Prostate gland (tissue), 2 donors: ENCODE results near the gene ATG7. TPM values are rescaled to one million over a fixed set of nuclear protein-coding genes. Genes with fewer than 3 reads are reported as not detected.

Source experiments
- DNase-seq: peaks from one replicate; pipeline ENCODE4 v3.0.0-alpha.2; 2019; ENCODE audit warnings: low spot score
- H3K27ac ChIP-seq, 2 donors: fragments of 200-600 bp; sonication (generic); 2 replicates each; pipeline ENCODE4 v1.5.1; 2017 to 2019
- H3K27me3 ChIP-seq: fragments of 200-600 bp; sonication (generic); replicated peaks from 2 replicates; pipeline ENCODE4 v1.5.1; 2019; ENCODE audit not compliant: insufficient read depth
- H3K36me3 ChIP-seq, 2 donors: fragments of 200-600 bp; sonication (generic); 1 replicate in 1 of 2; 2 replicates in 1 of 2; pipeline versions ENCODE4 v1.5.1 to v1.8.1; 2017 to 2019
- H3K4me1 ChIP-seq: fragments of 200-600 bp; sonication (generic); replicated peaks from 2 replicates; pipeline ENCODE4 v1.5.1; 2019
- H3K4me3 ChIP-seq, 2 donors: fragments of 200-600 bp; sonication (generic); 2 replicates each; pipeline ENCODE4 v1.5.1; 2017 to 2019
- H3K9me3 ChIP-seq: fragments of 200-600 bp; sonication (generic); 2 replicates; pipeline ENCODE4 v1.5.1; 2017
- POLR2A ChIP-seq: fragments of 450-650 bp; IDR thresholded peaks from one replicate; pipeline ENCODE4 v1.6.1; 2016; ENCODE audit warnings: antibody characterized with exemption, mild to moderate bottlenecking
- POLR2AphosphoS5 ChIP-seq: sonication (generic); formaldehyde crosslinking; IDR thresholded peaks from one replicate; pipeline ENCODE4 v1.6.1; 2017; ENCODE audit warnings: antibody characterized with exemption
- WGBS: methylation state at CpG from one replicate; pipeline ENCODE4 v1.1.5; 2018; 5-methylcytosine and 5-hydroxymethylcytosine counted together
- intact Hi-C: fragments of 100-400 bp; cut with DNase I; formaldehyde crosslinking; loops from one replicate; pipeline ENCODE4 v1.14.2; 2022
- total RNA-seq, 2 donors: library from RNA; depleted of rRNA; stranded (reverse); fragments of >200 nt; gene quantifications; one replicate each; pipeline ENCODE4 v1.1.0, GENCODE V29; 2016
- TF ChIP-seq, protein P1 (sequence below), 4 experiments: fragments of 200-600 bp in 2 of 4; fragments of 450-650 bp in 2 of 4; sonication (generic) in 2 of 4; IDR thresholded peaks; 1 replicate in 3 of 4; 2 replicates in 1 of 4; pipeline ENCODE4 v1.5.1; 2016 to 2019; ENCODE audit warnings: antibody characterized with exemption in 4 of 4, mild to moderate bottlenecking in 2 of 4, moderate library complexity in 2 of 4

The ATG7 gene
- total RNA-seq, 2 donors from 2014 or later, result 25.2 to 66.5 TPM

DNA sequence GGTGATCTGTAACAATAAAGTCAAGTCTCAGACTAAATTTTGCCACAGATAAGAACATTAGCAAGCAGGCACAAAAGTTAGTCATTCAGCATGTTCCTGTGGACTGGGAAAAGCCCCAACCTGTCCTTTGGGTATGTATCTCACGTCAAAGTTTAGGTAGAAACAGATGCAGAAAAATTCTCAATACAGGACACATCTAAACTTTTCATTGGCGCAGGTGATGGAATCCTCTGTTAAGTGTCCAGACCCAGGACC is 120.6 kb downstream of the ATG7 start:
- no peaks in the 10 kb centered on the region for H3K4me1 ChIP-seq
- no peaks in the 10 kb centered on the region for H3K36me3 ChIP-seq
- H3K27ac ChIP-seq, result no peak overlapping the region
- no peak overlapping the region for H3K4me3 ChIP-seq
- no peak for DNase-seq
- TF ChIP-seq POLR2A (no peak), POLR2AphosphoS5 (no peak)
- TF ChIP-seq, protein P1, sequence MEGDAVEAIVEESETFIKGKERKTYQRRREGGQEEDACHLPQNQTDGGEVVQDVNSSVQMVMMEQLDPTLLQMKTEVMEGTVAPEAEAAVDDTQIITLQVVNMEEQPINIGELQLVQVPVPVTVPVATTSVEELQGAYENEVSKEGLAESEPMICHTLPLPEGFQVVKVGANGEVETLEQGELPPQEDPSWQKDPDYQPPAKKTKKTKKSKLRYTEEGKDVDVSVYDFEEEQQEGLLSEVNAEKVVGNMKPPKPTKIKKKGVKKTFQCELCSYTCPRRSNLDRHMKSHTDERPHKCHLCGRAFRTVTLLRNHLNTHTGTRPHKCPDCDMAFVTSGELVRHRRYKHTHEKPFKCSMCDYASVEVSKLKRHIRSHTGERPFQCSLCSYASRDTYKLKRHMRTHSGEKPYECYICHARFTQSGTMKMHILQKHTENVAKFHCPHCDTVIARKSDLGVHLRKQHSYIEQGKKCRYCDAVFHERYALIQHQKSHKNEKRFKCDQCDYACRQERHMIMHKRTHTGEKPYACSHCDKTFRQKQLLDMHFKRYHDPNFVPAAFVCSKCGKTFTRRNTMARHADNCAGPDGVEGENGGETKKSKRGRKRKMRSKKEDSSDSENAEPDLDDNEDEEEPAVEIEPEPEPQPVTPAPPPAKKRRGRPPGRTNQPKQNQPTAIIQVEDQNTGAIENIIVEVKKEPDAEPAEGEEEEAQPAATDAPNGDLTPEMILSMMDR (IDR thresholded peaks at IDR 0.05), result no peak
- no peaks in the 10 kb centered on the region for H3K27me3 ChIP-seq
- intact Hi-C loops, result no loop called here
- no peaks in the 10 kb centered on the region for H3K9me3 ChIP-seq
- 76% methylated on average over 2 of the region's 2 CpGs for WGBS

DNA sequence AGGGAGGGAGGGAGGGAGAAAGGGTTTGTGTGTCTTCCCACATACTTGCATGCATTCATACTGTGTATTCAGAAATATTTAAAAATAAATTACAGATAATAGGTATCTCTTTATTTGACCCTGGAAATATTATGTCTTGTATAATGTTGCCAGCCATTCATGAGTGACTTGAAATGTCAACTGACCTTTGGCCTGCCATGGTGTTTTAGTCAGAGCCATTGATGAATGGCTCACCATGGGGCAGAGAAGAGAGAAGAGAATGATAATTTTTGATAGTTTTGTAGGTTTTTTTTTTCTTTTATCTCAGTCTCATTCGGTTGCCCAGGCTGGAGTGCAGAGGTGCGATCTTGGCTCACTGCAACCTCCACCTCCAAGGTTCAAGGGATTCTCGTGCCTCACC is 121.2 kb downstream of the ATG7 start:
- Histone ChIP-seq H3K36me3 (no peaks in the 10 kb centered on the region), H3K4me3 (no peak overlapping the region), H3K27me3 (no peaks in the 10 kb centered on the region), H3K4me1 (no peaks in the 10 kb centered on the region), H3K27ac (no peak overlapping the region), H3K9me3 (no peaks in the 10 kb centered on the region)
- DNase-seq, result no peak
- TF ChIP-seq POLR2AphosphoS5 (no peak), POLR2A (no peak)
- TF ChIP-seq, protein P1 (IDR thresholded peaks at IDR 0.05), result no peak
- intact Hi-C loops, result no loop called here
- 93% methylated on average over 3 of the region's 3 CpGs for WGBS

DNA sequence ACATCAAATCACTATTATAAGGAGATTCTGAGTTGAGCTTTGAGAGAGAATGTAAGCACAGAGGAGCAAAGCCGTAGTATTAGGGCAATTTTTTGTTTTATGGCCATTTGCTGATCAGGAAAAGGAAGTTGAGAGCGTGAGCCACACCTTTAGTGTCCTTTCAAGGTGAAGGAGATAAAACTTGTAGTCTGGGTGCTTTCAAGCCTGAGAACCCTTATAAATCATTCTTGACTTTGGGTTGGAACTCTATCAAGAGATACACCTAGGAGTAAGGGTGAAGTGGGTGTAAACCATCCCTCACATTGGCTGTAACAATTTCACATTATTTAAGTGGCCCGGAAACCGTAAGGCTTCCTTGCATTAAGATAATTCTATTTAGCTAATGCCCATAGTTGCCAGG is 122.2 kb downstream of the ATG7 start:
- 88% methylated on average over 4 of the region's 4 CpGs for WGBS
- TF ChIP-seq, protein P1 (IDR thresholded peaks at IDR 0.05), result no peak
- no peak for TF ChIP-seq POLR2AphosphoS5
- TF ChIP-seq POLR2A, result no peak
- Histone ChIP-seq H3K27me3 (no peaks in the 10 kb centered on the region), H3K36me3 (no peaks in the 10 kb centered on the region), H3K27ac (no peak overlapping the region), H3K4me1 (no peaks in the 10 kb centered on the region), H3K9me3 (no peaks in the 10 kb centered on the region), H3K4me3 (no peak overlapping the region)
- intact Hi-C loops, result no loop called here
- DNase-seq, result no peak

DNA sequence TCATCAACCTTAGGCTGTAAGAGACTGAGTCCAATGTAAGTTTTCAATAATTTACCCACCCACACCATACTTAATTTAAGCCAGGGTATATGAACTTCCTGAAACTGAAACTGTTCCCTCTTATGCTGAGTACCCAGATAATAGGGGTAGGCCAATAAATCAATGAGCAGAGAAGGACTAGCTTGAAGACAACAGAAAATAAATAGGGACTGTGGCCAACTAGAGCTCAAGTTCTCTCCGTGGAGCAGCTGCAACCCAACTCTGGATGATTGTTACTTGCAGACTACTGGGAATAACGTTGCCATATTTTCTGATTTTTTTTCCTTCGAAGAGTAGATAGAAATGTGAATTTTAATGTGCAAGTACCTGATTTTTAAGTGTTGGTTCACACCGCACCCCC is 128.0 kb downstream of the ATG7 start:
- Histone ChIP-seq H3K4me3 (no peak overlapping the region), H3K4me1 (no peaks in the 10 kb centered on the region), H3K27ac (no peak overlapping the region), H3K36me3 (no peaks in the 10 kb centered on the region), H3K9me3 (no peaks in the 10 kb centered on the region), H3K27me3 (no peaks in the 10 kb centered on the region)
- no peak for TF ChIP-seq POLR2AphosphoS5
- TF ChIP-seq POLR2A, result no peak
- TF ChIP-seq, protein P1 (IDR thresholded peaks at IDR 0.05), result no peak
- WGBS, result 70% methylated on average over 4 of the region's 4 CpGs
- intact Hi-C loops, result no loop called here
- no peak for DNase-seq

DNA sequence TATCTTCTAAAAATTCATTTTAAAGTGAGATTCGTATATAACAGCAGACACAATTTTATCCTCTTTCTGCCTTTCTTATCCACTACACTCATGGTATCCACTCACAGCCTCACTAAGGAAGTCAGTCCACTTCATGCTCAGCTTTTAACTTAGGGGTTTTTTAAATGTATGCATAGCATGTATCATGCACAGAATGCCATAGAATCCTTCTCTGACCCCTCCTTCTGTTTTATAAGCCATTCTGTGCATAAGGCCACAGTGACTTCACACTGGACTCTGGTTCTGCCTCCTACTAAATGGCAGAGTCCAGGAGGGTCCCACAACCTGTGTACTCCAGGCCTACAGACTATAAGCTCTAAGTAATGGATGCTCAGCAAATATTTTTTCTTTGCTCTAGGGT is 129.2 kb downstream of the ATG7 start:
- intact Hi-C loops, result no loop called here
- Histone ChIP-seq H3K27ac (no peak overlapping the region), H3K4me3 (no peak overlapping the region), H3K36me3 (no peaks in the 10 kb centered on the region), H3K27me3 (no peaks in the 10 kb centered on the region), H3K4me1 (no peaks in the 10 kb centered on the region), H3K9me3 (no peaks in the 10 kb centered on the region)
- WGBS, result 95% methylated on average over 1 of the region's 1 CpG
- no peak for TF ChIP-seq POLR2A
- TF ChIP-seq, protein P1 (IDR thresholded peaks at IDR 0.05), result no peak
- no peak for TF ChIP-seq POLR2AphosphoS5
- DNase-seq, result no peak
